Glutamatergic neuron (in vitro differentiated cells): ENCODE results near the gene IP6K1. TPM values are rescaled to one million over a fixed set of nuclear protein-coding genes. Genes with fewer than 3 reads are reported as not detected.

Experiments used
- DNase-seq: peaks from one replicate; pipeline ENCODE4 v3.0.0; 2022
- H3K27ac Mint-ChIP-seq: one replicate; pipeline ENCODE4 v1.8.0; 2020; ENCODE audit warnings: mild to moderate bottlenecking, mixed read lengths, inconsistent platforms; ENCODE audit not compliant: unreplicated experiment
- H3K27me3 Mint-ChIP-seq: one replicate; pipeline ENCODE4 v1.8.0; 2020; ENCODE audit warnings: mild to moderate bottlenecking, moderate library complexity, mixed read lengths, inconsistent platforms; ENCODE audit not compliant: unreplicated experiment
- H3K36me3 Mint-ChIP-seq: one replicate; pipeline ENCODE4 v1.8.0; 2020; ENCODE audit warnings: mild to moderate bottlenecking, mixed read lengths, inconsistent platforms; ENCODE audit not compliant: unreplicated experiment
- H3K4me1 Mint-ChIP-seq: one replicate; pipeline ENCODE4 v1.8.0; 2020; ENCODE audit warnings: mild to moderate bottlenecking, low read depth, mixed read lengths, inconsistent platforms; ENCODE audit not compliant: unreplicated experiment
- H3K4me3 Mint-ChIP-seq: one replicate; pipeline ENCODE4 v1.8.0; 2020; ENCODE audit warnings: mild to moderate bottlenecking, mixed read lengths, inconsistent platforms; ENCODE audit not compliant: unreplicated experiment
- H3K9me3 Mint-ChIP-seq: one replicate; pipeline ENCODE4 v1.8.0; 2020; ENCODE audit warnings: mild to moderate bottlenecking, moderate library complexity, mixed read lengths, inconsistent platforms; ENCODE audit not compliant: unreplicated experiment
- total RNA-seq: library from RNA; stranded (reverse); fragmentation: NEBNext Ultra II Directional; extraction: Animal tissue kit (Norgen Biotek cat#: 25700); gene quantifications from one replicate; pipeline ENCODE4 v1.2.1, GENCODE V29; 2021; ENCODE audit not compliant: unreplicated experiment
- TF ChIP-seq, protein P1 (sequence below): fragments of 200-600 bp; sonication (generic); IDR thresholded peaks from one replicate; pipeline ENCODE4 v1.5.0; 2021; ENCODE audit not compliant: partially characterized antibody, unreplicated experiment

The IP6K1 gene
- total RNA-seq, 1 donor from 2014 or later = 44.6 TPM

DNA sequence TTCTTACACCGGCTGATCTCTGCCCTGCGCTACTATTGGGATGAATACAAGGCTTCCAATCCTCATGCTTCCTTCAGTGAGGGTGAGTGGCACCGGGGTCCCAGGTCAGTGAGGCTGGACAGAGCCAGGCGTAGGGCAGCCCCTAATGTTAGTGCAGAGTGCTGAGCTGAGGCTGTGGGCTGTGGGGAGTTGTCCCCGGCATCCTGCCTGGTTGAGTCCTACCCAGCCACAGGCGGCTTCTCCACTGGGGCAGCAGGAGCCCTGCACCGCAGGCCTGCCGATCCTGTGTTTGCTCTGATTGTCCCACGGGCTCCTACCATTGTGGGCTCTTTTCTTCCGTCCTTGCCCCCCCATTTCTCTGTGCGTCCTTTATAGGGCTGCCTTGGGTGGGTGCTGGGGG lies 83.7 kb downstream of the IP6K1 start:
- TF ChIP-seq, protein P1, sequence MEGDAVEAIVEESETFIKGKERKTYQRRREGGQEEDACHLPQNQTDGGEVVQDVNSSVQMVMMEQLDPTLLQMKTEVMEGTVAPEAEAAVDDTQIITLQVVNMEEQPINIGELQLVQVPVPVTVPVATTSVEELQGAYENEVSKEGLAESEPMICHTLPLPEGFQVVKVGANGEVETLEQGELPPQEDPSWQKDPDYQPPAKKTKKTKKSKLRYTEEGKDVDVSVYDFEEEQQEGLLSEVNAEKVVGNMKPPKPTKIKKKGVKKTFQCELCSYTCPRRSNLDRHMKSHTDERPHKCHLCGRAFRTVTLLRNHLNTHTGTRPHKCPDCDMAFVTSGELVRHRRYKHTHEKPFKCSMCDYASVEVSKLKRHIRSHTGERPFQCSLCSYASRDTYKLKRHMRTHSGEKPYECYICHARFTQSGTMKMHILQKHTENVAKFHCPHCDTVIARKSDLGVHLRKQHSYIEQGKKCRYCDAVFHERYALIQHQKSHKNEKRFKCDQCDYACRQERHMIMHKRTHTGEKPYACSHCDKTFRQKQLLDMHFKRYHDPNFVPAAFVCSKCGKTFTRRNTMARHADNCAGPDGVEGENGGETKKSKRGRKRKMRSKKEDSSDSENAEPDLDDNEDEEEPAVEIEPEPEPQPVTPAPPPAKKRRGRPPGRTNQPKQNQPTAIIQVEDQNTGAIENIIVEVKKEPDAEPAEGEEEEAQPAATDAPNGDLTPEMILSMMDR = no peak
- no peak overlapping the region for H3K4me3 Mint-ChIP-seq
- peaks cover 11% of the 10 kb centered on the region for H3K27me3 Mint-ChIP-seq
- H3K4me1 Mint-ChIP-seq = peaks cover 11% of the 10 kb centered on the region
- DNase-seq = no peak
- no peaks in the 10 kb centered on the region for H3K36me3 Mint-ChIP-seq
- peaks cover 2% of the 10 kb centered on the region for H3K9me3 Mint-ChIP-seq
- H3K27ac Mint-ChIP-seq = no peak overlapping the region

DNA sequence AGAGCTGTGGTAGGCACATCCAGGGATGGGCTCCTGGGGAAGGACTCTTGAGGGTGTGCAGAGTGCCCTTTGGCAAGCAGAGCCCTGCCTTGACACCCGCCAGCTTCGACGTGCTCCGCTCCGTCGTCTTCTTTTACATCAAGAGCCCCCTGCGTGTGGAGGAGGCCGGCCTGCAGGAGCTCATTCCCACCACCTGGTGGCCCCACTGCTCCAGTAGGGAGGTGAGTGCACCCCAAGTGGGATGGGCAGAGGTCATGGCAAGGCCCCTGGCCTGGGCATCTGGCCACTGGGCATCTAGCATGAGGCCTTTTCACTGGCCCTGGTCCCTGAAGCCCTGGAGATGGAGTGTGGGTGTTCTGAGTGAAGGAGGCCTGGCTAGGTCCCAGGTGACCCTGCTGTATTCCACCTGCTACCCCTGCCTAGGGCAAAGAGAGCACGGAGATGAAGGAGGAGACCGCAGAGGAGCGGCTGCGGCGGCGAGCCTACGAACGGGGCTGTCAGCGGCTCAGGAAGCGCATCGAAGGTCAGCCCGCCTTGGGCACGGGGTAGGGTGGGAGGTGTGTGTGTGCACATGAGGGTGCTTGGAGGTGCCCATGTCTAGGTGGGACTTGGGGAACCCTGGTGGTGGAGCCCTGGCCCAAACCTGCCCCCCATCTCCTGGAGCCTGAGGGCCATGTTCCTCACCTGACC lies 84.8 kb downstream of the IP6K1 start:
- Mint-ChIP-seq H3K4me1 (peaks cover under 1% of the 10 kb centered on the region), H3K27ac (no peak overlapping the region), H3K36me3 (no peaks in the 10 kb centered on the region), H3K9me3 (no peaks in the 10 kb centered on the region), H3K4me3 (no peak overlapping the region), H3K27me3 (peaks cover 5% of the 10 kb centered on the region)
- peak; percentile 68 for DNase-seq
- TF ChIP-seq, protein P1 = peak; percentile 56

DNA sequence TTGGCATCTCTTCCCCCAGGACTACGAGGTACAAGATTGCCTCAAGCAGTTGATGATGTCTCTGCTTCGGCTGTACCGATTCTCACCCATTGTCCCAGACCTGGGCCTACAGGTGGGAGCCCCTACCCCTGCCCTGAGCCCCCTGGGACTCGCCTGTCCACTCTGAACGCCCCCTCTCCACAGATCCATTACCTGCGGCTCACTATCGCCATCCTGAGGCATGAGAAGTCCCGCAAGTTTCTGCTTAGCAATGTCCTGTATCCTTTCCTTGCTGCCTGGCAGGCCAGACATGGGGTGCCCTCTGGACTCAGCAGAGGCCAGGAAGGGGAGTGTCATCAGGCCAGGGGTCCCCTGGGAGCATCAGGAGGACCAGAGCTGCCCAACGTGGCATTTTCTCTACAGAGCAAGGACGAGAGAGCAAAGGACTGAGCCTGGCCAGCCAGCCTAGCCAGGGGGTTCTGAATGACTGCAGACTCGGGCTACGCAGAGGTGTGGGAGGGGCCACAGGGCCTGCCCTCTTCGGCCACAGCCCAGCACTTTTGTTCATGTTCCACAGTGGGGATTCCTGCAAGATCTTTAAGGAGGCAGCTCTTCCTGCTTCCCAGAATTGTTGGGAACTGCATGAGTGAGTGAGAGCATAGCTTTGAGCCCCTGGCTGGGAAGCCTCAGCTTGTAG lies 85.8 kb downstream of the IP6K1 start:
- no peak for DNase-seq
- no peaks in the 10 kb centered on the region for H3K36me3 Mint-ChIP-seq
- H3K4me3 Mint-ChIP-seq = no peak overlapping the region
- no peak overlapping the region for H3K27ac Mint-ChIP-seq
- no peaks in the 10 kb centered on the region for H3K4me1 Mint-ChIP-seq
- no peaks in the 10 kb centered on the region for H3K9me3 Mint-ChIP-seq
- H3K27me3 Mint-ChIP-seq = peaks cover 5% of the 10 kb centered on the region
- TF ChIP-seq, protein P1 = no peak

DNA sequence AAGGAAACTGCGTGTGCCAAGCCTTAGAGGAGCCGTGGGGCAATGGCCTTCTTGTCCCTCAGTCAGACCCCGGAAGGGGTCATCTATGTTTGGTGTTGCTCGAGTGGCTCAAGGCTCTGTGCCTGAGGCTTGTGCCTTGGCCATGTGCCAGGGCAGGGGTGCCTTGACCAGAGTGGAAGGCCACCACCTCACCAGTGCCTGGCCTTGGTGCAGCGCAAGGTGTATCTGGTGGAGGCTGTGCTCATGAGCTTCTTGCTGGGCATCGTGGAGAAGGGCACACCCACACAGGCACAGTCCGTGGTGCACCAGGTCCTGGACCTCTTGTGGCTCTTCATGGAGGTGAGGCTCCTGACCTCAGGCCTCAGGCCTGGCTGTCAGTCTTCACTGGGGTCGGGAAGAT lies 86.3 kb downstream of the IP6K1 start:
- DNase-seq = no peak
- TF ChIP-seq, protein P1 = no peak
- Mint-ChIP-seq H3K4me1 (no peaks in the 10 kb centered on the region), H3K4me3 (no peak overlapping the region), H3K9me3 (no peaks in the 10 kb centered on the region), H3K27ac (no peak overlapping the region), H3K27me3 (peaks cover 5% of the 10 kb centered on the region), H3K36me3 (no peaks in the 10 kb centered on the region)
